SK-N-SH (cell line): Measurements from ENCODE around the gene MBLAC1. TPM values are rescaled to one million over a fixed set of nuclear protein-coding genes. Genes with fewer than 3 reads are reported as not detected.
A peak's percentile ranks its signal among the peaks of the same experiment; 100 is the strongest.

ENCODE experiments used
- CTCF ChIA-PET: fragments of 300-600, 350-600 bp; formaldehyde crosslinking; extraction: SDS; loops from one replicate; lab custom pipeline; 2021; lab: Yijun Ruan, JAX
- POLR2A ChIA-PET: fragments of 350-600 bp; sonication (Branson Sonifier 250); formaldehyde crosslinking; extraction: SDS; loops from one replicate; lab custom pipeline; 2020; ENCODE audit warnings: antibody characterized with exemption, inconsistent platforms; lab: Yijun Ruan, JAX
- DNase-seq: peaks from one replicate; pipeline ENCODE4 v3.0.0; 2012
- H2AFZ ChIP-seq: fragments of 200-600 bp; sonication (generic); 2 replicates; pipeline ENCODE4 v1.8.1; 2016; ENCODE audit warnings: antibody characterized with exemption, mild to moderate bottlenecking, low read depth
- H3F3A ChIP-seq: fragments of 200-600 bp; sonication (generic); replicated peaks from 2 replicates; pipeline ENCODE3; 2016; ENCODE audit warnings: antibody characterized with exemption, mild to moderate bottlenecking; ENCODE audit not compliant: insufficient read depth
- H3K27ac ChIP-seq, 2 experiments: fragments of 200-500 bp in 1 of 2; fragments of 200-600 bp in 1 of 2; sonication (Bioruptor generic) in 1 of 2; sonication (generic), shearing (Covaris generic) in 1 of 2; 2 replicates each; pipeline versions ENCODE4 v1.5.1 to v1.6.1; 2014 to 2016; ENCODE audit warnings: low read depth in 2 of 2, inconsistent platforms in 1 of 2, low read length in 1 of 2, mild to moderate bottlenecking in 1 of 2, mixed read lengths in 1 of 2
- H3K27me3 ChIP-seq: fragments of 200-600 bp; sonication (generic), shearing (Covaris generic); 2 replicates; pipeline ENCODE4 v1.6.1; 2016; ENCODE audit warnings: mixed run types; ENCODE audit not compliant: insufficient read depth
- H3K36me3 ChIP-seq, 2 experiments: fragments of 200-500 bp in 1 of 2; fragments of 200-600 bp in 1 of 2; sonication (Bioruptor generic) in 1 of 2; sonication (generic) in 1 of 2; replicated peaks in 1 of 2; 2 replicates each; pipeline versions ENCODE3 to v1.5.1; 2014 to 2016; ENCODE audit warnings: low read length in 1 of 2, mild to moderate bottlenecking in 1 of 2; ENCODE audit not compliant: insufficient read depth in 2 of 2, control insufficient read depth in 1 of 2
- H3K4me1 ChIP-seq, 2 experiments: fragments of 200-500 bp in 1 of 2; fragments of 200-600 bp in 1 of 2; sonication (Bioruptor generic) in 1 of 2; sonication (generic), shearing (Covaris generic) in 1 of 2; 2 replicates each; pipeline versions ENCODE4 v1.5.1 to v1.6.1; 2014 to 2016; ENCODE audit warnings: low read depth in 1 of 2, low read length in 1 of 2, mixed run types in 1 of 2; ENCODE audit not compliant: insufficient read depth in 2 of 2, control insufficient read depth in 1 of 2
- H3K4me2 ChIP-seq: fragments of 200-600 bp; sonication (generic), shearing (Covaris generic); 2 replicates; pipeline ENCODE4 v1.6.1; 2017; ENCODE audit warnings: mixed run types
- H3K4me3 ChIP-seq, 2 experiments: fragments of 200-500 bp in 1 of 2; fragments of 200-600 bp in 1 of 2; sonication (Bioruptor generic) in 1 of 2; sonication (generic), shearing (Covaris generic) in 1 of 2; 2 replicates each; pipeline versions ENCODE4 v1.5.1 to v1.8.1; 2014 to 2016; ENCODE audit warnings: low read depth in 2 of 2, inconsistent platforms in 1 of 2, low read length in 1 of 2, mild to moderate bottlenecking in 1 of 2, mixed read lengths in 1 of 2, moderate library complexity in 1 of 2
- H3K79me2 ChIP-seq: fragments of 200-600 bp; sonication (generic); 2 replicates; pipeline ENCODE4 v1.8.1; 2017; ENCODE audit warnings: mild to moderate bottlenecking; ENCODE audit not compliant: insufficient read depth
- H3K9ac ChIP-seq: fragments of 200-600 bp; sonication (generic); 2 replicates; pipeline ENCODE4 v1.6.1; 2017; ENCODE audit warnings: mixed run types
- H3K9me2 ChIP-seq: fragments of 200-600 bp; sonication (generic); 2 replicates; pipeline ENCODE4 v1.6.1; 2017; ENCODE audit warnings: mixed run types
- H3K9me3 ChIP-seq: fragments of 200-600 bp; sonication (generic); 2 replicates; pipeline ENCODE4 v1.6.1; 2017; ENCODE audit warnings: mixed run types, mild to moderate bottlenecking, moderate library complexity
- H4K20me1 ChIP-seq: fragments of 200-600 bp; sonication (generic); 2 replicates; pipeline ENCODE4 v1.6.1; 2017; ENCODE audit warnings: mild to moderate bottlenecking, mixed run types; ENCODE audit not compliant: insufficient read depth
- CTCF ChIP-seq: fragments of 200-600 bp; sonication (generic); IDR thresholded peaks from 2 replicates; pipeline ENCODE4 v1.6.1; 2017; ENCODE audit warnings: antibody characterized with exemption, mild to moderate bottlenecking, moderate library complexity
- ELF1 ChIP-seq: IDR thresholded peaks from 2 replicates; pipeline ENCODE4 v1.4.0; 2012
- EP300 ChIP-seq, 2 experiments: IDR thresholded peaks; 2 replicates each; pipeline versions ENCODE4 v1.4.0 to v1.6.1; 2012; ENCODE audit warnings: borderline replicate concordance in 1 of 2, low read depth in 1 of 2, low read length in 1 of 2
- GABPA ChIP-seq: IDR thresholded peaks from 2 replicates; pipeline ENCODE4 v1.4.0; 2012; ENCODE audit warnings: low read depth, mild to moderate bottlenecking
- GATA2 ChIP-seq: sonication (generic); formaldehyde crosslinking; IDR thresholded peaks from 2 replicates; pipeline ENCODE4 v1.5.0; 2020; ENCODE audit warnings: mild to moderate bottlenecking, missing genetic modification reagents
- JUND ChIP-seq: IDR thresholded peaks from 2 replicates; pipeline ENCODE4 v1.4.0; 2012
- MXI1 ChIP-seq: IDR thresholded peaks from 2 replicates; pipeline ENCODE4 v1.6.1; 2012; ENCODE audit warnings: mild to moderate bottlenecking, low read depth, low read length, improper control_type of control experiment
- POLR2AphosphoS5 ChIP-seq: IDR thresholded peaks from 2 replicates; pipeline ENCODE4 v1.6.1; 2012; ENCODE audit warnings: low read depth, low read length
- RAD21 ChIP-seq: IDR thresholded peaks from 2 replicates; pipeline ENCODE4 v1.6.1; 2012; ENCODE audit warnings: mild to moderate bottlenecking, low read length
- TCF12 ChIP-seq: IDR thresholded peaks from 2 replicates; pipeline ENCODE4 v1.4.0; 2012
- USF2 ChIP-seq: fragments of 150-350 bp; IDR thresholded peaks from 2 replicates; pipeline ENCODE4 v1.6.1; 2017; ENCODE audit warnings: antibody characterized with exemption, low read length, low read depth, borderline replicate concordance
- WGBS: methylation state at CpG from one replicate; pipeline ENCODE4 v1.1.6; 2017; ENCODE audit warnings: low lambda C conversion rate; 5-methylcytosine and 5-hydroxymethylcytosine counted together
- polyA plus RNA-seq, 3 experiments: library from polyadenylated mRNA; depleted of rRNA; stranded (reverse); fragments of >200 nt; gene quantifications; 2 replicates each; pipeline ENCODE4 v1.2.3, GENCODE V29; 2012

The MBLAC1 gene
- polyA plus RNA-seq, 1 of the 3 experiments (the other 2 are of a cell fraction), result 4.4 TPM

- no peaks in the 10 kb centered on the region for H3K9me2 ChIP-seq
- no peaks in the 10 kb centered on the region for H4K20me1 ChIP-seq
- H3F3A ChIP-seq, result peaks cover 18% of the 10 kb centered on the region
- TF ChIP-seq GATA2 (CRISPR knock-in tag) (no peak), EP300 (IDR thresholded peaks at IDR 0.05; ENCODE audit: borderline replicate concordance in 1 of 2, low read depth in 1 of 2, low read length in 1 of 2) (no peak), GABPA (no peak), MXI1 (no peak), CTCF (no peak)
- H3K4me1 ChIP-seq, result peaks cover 0 to 20% of the 10 kb centered on the region in 2 experiments; a peak in 1 of 4 replicates
- peaks cover 1% of the 10 kb centered on the region; the same call in 1 of the 2 replicates for H3K79me2 ChIP-seq
- H3K36me3 ChIP-seq, result peaks cover 5 to 21% of the 10 kb centered on the region in 2 experiments
- WGBS, result 91% methylated on average over 10 of the region's 11 CpGs
- no peak overlapping the region for H3K9ac ChIP-seq
- H3K27me3 ChIP-seq, result no peaks in the 10 kb centered on the region
- no peaks in the 10 kb centered on the region for H3K9me3 ChIP-seq
- peak; percentile 31 for DNase-seq
- CTCF ChIA-PET, result interaction anchor here (1.3 kb wide), 1 partner anchor 38 kb away, joined by 3 read pairs; no protein-coding TSS in a partner anchor
- H3K4me3 ChIP-seq, result no peak overlapping the region
- POLR2A ChIA-PET, result no interaction called here
- no peak overlapping the region for H2AFZ ChIP-seq
- H3K27ac ChIP-seq, result no peak overlapping the region
- H3K4me2 ChIP-seq, result no peak overlapping the region
These were observed 43.5 kb downstream of the MBLAC1 start for GRCh38 chr7:100170101-100170897.

GRCh38 chr7:100171087-100171681 is 44.4 kb downstream of the MBLAC1 start:
- Histone ChIP-seq H3K27me3 (no peaks in the 10 kb centered on the region), H2AFZ (no peak overlapping the region), H3K36me3 (peaks cover 6 to 21% of the 10 kb centered on the region in 2 experiments), H4K20me1 (no peaks in the 10 kb centered on the region), H3K4me2 (no peak overlapping the region), H3K9ac (no peak overlapping the region), H3K9me3 (no peaks in the 10 kb centered on the region), H3K4me1 (peaks cover 0 to 27% of the 10 kb centered on the region in 2 experiments; a peak in 1 of 4 replicates), H3K9me2 (no peaks in the 10 kb centered on the region), H3K4me3 (no peak overlapping the region), H3F3A (peaks cover 18% of the 10 kb centered on the region), H3K79me2 (peaks cover 8% of the 10 kb centered on the region; the same call in 1 of the 2 replicates), H3K27ac (no peak overlapping the region)
- no peak for DNase-seq
- POLR2A ChIA-PET, result no interaction called here
- WGBS, result 83% methylated on average over 15 of the region's 61 CpGs
- TF ChIP-seq USF2 (no peak), ELF1 (no peak), POLR2AphosphoS5 (no peak), TCF12 (no peak), CTCF (no peak), JUND (no peak), RAD21 (no peak)
- CTCF ChIA-PET, result interaction anchor here (2.7 kb wide), 1 partner anchor 40 kb away, joined by 11 read pairs; no protein-coding TSS in a partner anchor
